Skeletal muscle satellite cell (primary cell): ENCODE measurements around the gene RPL7A.
"Not testable (repeated sequence)": the region's sequence is repeated elsewhere in the genome, so short reads cannot be mapped to it uniquely, and the experiment has no call there.

Source experiments
- H3K27me3 ChIP-seq: 2 replicates; pipeline ENCODE4 v1.7.0; 2013; ENCODE audit warnings: low read length; ENCODE audit not compliant: control insufficient read depth, insufficient read depth
- H3K36me3 ChIP-seq: 2 replicates; pipeline ENCODE4 v1.7.0; 2013; ENCODE audit warnings: mild to moderate bottlenecking, control low read depth, low read length; ENCODE audit not compliant: insufficient read depth
- H3K4me1 ChIP-seq: 2 replicates; pipeline ENCODE4 v1.7.0; 2013; ENCODE audit warnings: low read length; ENCODE audit not compliant: control insufficient read depth, insufficient read depth
- H3K4me2 ChIP-seq: 2 replicates; pipeline ENCODE4 v1.7.0; 2013; ENCODE audit warnings: mild to moderate bottlenecking, low read length
- H3K4me3 ChIP-seq: 2 replicates; pipeline ENCODE4 v1.7.0; 2013; ENCODE audit warnings: low read length
- H3K9ac ChIP-seq: 2 replicates; pipeline ENCODE4 v1.7.0; 2013; ENCODE audit warnings: mild to moderate bottlenecking, low read depth, low read length, moderate library complexity
- H3K9me3 ChIP-seq: replicated peaks from 2 replicates; pipeline ENCODE4 v1.7.0; 2013; ENCODE audit warnings: mild to moderate bottlenecking, control low read depth, low read length

The RPL7A gene

DNA sequence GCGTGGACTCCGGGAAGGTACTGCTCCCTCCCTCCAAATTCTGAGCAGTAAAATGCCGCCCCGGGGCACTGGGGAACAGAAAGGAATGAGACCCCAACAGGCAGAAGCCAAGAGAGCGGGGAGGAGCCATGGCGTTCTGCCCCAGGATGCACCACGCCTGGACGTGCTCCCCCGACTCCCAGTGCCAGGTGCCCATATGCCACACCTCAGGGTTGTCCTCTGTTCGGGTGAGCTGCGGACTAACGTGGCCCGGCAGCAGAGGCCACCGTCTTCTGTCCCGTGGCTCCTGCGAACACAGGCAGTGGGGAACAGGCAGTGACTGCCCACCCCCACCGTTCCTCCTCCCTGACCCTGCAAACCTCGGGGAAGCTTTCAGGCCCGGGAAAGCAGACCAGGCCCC, 16.8 kb upstream of the RPL7A start:
- Histone ChIP-seq H3K9me3 (no peaks in the 10 kb centered on the region), H3K4me1 (peaks cover 8% of the 10 kb centered on the region), H3K4me2 (no peak overlapping the region), H3K27me3 (no peaks in the 10 kb centered on the region), H3K4me3 (no peak overlapping the region), H3K9ac (no peak overlapping the region), H3K36me3 (peaks cover 43% of the 10 kb centered on the region)

DNA sequence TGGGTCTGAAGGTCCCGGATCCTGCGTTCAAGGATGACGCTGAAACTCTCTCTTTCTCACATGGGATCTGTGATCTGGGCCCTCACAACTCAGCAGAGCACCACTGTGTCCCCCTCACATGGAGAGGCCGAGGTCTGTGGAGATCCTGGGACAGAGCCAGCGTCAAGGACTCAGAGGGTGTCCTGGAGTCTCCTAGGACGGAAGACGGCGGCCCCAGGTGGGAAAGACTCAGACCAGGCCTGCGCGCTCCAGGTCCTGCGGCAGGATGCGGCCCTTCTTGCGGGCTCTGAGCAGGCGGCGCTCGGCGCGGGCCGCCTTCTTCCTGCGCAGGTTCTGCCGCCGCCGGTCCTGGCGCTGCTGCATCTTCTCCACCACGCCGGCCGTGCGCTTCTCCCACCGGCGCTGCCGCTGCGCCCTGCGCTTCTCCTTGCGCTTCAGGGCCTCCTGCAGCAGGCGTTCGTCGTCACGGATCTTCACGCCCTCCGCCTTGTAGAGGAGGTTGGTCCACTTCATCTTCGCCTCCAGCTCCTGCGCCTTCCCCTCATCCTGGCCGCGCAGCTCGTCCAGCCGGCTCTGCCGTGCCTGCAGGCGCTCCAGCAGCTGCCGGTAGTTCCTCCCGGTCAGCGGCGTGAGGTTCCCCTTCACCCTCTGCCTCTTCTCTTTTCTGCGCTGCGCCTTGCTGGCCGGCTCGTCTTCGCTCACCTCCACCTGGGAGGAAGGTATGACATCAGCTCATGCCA, 16.2 kb upstream of the RPL7A start:
- Histone ChIP-seq H3K4me1 (peaks cover 13% of the 10 kb centered on the region), H3K9ac (no peak overlapping the region), H3K4me2 (no peak overlapping the region), H3K4me3 (no peak overlapping the region), H3K9me3 (no peaks in the 10 kb centered on the region), H3K27me3 (no peaks in the 10 kb centered on the region), H3K36me3 (peaks cover 43% of the 10 kb centered on the region)

DNA sequence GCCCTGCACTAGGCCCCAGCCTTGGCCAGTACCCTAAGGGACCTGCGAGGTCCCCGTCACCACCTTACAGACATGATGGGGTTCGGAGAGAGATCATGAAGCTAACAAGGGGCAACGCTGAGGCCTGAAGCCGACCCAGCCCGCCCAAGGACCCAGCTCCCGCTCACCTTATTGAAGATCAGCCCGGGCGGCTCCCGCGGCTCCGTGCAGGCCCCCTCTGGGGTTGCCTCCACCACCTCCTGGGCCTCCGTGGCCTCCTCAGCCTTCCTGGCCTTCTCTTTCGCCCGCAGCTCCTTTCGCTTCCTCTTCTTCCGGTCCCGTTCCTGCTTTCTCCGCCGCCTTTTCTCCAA, 15.7 kb upstream of the RPL7A start:
- H3K4me3 ChIP-seq: no peak overlapping the region
- peaks cover 13% of the 10 kb centered on the region for H3K4me1 ChIP-seq
- no peaks in the 10 kb centered on the region for H3K9me3 ChIP-seq
- H3K27me3 ChIP-seq: no peaks in the 10 kb centered on the region
- no peak overlapping the region for H3K9ac ChIP-seq
- H3K36me3 ChIP-seq: peaks cover 43% of the 10 kb centered on the region
- no peak overlapping the region for H3K4me2 ChIP-seq

DNA sequence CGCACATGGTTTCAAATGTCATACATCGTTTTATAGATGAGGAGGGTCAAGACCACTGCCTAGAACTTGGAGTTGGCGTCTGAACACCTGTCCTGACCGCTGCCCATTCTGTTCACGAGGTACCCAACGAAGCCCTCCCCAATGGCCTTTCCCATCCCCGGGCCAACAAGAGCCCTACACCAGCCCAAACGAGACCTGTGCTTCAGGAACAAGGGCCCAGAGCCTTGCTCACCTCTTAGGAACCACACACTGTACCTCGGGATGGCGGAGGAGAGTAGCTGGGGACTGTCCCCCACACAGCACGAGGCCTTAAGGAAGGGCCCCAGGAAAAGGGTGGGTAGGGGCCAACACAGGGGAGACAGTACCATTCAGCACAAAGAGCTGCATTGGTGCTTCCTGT, 15.0 kb upstream of the RPL7A start:
- no peak overlapping the region for H3K9ac ChIP-seq
- H3K27me3 ChIP-seq: no peaks in the 10 kb centered on the region
- no peak overlapping the region for H3K4me3 ChIP-seq
- H3K9me3 ChIP-seq: no peaks in the 10 kb centered on the region
- H3K4me1 ChIP-seq: peaks cover 13% of the 10 kb centered on the region
- H3K36me3 ChIP-seq: peaks cover 43% of the 10 kb centered on the region
- H3K4me2 ChIP-seq: no peak overlapping the region

DNA sequence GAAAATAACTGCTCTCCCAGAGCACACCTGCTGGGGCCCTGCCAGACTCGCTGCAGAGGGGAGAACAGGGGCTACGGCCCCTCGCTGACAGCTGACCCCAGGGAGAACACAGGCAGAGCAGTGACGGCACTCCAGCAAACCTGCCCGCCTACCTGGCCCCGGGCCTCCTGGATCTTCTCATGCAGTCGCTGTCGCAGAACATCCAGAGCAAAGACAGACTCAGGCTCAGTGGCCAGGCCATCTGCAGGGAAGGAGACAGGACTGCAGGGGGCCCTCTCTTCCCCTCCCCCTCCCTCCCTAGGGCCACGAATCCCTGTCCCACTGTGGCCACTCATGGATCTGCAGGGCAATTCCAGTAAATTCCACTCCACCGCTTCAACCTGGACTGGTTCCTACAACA, 14.5 kb upstream of the RPL7A start:
- Histone ChIP-seq H3K4me3 (no peak overlapping the region), H3K36me3 (peaks cover 43% of the 10 kb centered on the region), H3K27me3 (no peaks in the 10 kb centered on the region), H3K4me1 (peaks cover 13% of the 10 kb centered on the region), H3K9ac (no peak overlapping the region), H3K9me3 (no peaks in the 10 kb centered on the region), H3K4me2 (no peak overlapping the region)

DNA sequence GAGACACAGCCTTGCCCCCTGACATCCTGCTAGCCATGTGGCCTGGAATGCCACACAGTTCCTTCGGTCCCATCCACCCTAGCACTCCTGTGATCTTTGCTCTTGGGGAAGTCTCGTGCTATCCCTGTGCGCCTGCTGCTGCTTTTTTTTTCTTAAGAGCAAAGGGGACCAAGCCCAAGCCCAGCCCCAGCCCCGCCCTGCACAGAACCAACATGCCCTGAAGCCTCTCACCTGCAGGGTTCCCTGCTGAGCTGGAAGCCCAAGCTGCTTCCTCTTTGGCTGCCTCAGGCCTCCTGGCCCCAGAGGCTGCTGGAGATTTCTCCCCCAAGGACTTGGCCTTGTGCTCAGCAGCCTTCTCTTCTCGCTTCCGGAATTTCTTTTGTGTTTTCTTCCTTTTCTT, 13.9 kb upstream of the RPL7A start:
- H3K4me2 ChIP-seq: peak overlapping the region; percentile 97
- H3K4me1 ChIP-seq: peaks cover 13% of the 10 kb centered on the region
- no peaks in the 10 kb centered on the region for H3K27me3 ChIP-seq
- peaks cover 46% of the 10 kb centered on the region for H3K36me3 ChIP-seq
- H3K9me3 ChIP-seq: no peaks in the 10 kb centered on the region
- H3K9ac ChIP-seq: no peak overlapping the region
- no peak overlapping the region for H3K4me3 ChIP-seq

DNA sequence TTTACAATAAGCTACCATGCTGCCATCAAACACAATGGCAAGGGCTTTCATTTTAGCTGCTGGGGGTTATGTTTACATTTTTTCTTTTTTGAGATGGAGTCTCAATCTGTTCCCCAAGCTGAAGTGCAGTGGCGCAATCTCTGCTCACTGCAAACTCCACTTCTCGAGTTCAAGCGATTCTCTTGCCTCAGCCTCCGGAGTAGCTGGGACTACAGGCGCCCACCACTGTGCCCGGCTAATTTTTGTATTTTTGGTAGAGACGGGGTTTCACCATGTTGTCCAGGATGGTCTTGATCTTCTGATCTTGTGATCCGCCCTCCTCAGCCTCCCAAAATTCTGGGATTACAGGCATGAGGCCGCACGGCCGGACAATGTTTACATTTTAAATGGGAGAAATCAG, 13.1 kb upstream of the RPL7A start:
- Histone ChIP-seq H3K4me1 (peaks cover 13% of the 10 kb centered on the region), H3K4me3 (peak overlapping the region; percentile 84), H3K4me2 (peak overlapping the region; percentile 97), H3K9ac (peak overlapping the region; percentile 86), H3K36me3 (peaks cover 49% of the 10 kb centered on the region)
- H3K27me3 ChIP-seq, H3K9me3 ChIP-seq: not testable (repeated sequence)

DNA sequence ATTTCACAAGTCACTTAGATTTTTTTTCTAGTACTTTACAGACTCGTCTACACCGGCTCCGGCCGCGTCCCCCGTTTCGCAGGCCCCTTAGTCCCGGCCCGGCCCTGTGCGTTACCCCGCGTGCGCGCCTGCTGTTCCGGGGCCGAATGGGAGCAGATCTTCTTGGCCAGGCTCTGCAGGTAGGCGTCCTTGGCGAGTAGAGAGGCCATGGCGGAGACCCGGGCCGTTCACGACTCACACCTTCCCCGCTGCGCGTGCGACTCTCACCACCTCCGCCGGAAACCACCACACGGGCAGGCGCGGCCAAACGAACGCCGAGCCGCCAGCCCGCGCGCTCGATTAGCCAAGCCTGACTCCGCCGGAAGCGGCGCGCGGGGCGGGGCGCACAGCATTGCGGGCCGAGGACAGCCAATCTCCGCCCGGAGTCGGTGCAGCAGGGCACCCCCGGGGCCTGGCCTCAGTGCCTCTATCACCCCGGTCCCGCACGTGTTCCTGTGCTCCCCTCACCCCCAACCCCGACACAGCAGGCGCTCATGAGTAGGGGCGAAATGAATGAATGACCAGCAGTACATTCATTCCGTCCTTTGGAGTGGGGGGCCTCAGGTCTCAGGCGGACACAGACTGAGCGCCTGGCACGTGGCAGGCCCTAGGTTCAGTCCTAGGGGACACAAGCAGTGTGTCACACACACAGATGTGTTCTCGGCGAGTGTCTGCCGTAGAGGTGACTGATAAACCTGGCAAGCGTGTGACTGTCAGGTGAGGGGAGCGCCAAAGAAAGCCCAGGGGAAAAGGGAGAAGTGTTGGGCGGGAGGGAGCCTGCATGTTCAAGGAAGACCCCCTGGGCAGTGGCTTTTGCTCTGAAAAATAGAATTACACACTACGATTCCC, 11.8 kb upstream of the RPL7A start, which contains the start of gene SURF6:
TSS of gene SURF6 (minus strand) at position 265 of the 888 bp plus-strand sequence. CDS start at position 209, 56 bp downstream.
- Histone ChIP-seq H3K4me2 (peak within 1 kb of the TSS; percentile 97), H3K9me3 (no peaks in the 10 kb centered on the region), H3K4me1 (peaks cover 13% of the 10 kb centered on the region), H3K9ac (peak within 1 kb of the TSS; percentile 86), H3K36me3 (peaks cover 52% of the 10 kb centered on the region), H3K27me3 (no peaks in the 10 kb centered on the region), H3K4me3 (peak within 1 kb of the TSS; percentile 84)

DNA sequence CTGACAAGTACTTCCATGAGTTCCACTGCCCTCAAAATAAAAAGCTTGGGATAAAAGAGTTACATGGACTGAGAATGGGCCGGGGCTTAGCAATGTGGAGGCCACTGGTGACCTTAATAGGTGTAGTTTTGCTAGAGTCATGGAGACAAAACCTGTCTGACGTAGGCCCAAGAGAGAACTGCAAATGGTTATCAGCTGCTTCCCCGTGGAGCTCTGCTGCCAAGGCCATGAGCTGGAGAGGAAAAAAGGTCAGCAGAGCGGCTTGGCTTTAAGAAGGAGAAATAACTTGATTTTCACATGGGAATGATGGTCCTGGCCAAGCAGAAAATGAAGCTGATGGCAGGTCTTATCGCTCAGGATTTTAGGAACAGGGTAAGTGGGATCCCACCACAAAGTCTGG, 8.4 kb upstream of the RPL7A start:
- Histone ChIP-seq H3K27me3 (no peaks in the 10 kb centered on the region), H3K4me3 (no peak overlapping the region), H3K4me1 (peaks cover 10% of the 10 kb centered on the region), H3K36me3 (peaks cover 50% of the 10 kb centered on the region), H3K4me2 (no peak overlapping the region), H3K9me3 (no peaks in the 10 kb centered on the region), H3K9ac (no peak overlapping the region)

DNA sequence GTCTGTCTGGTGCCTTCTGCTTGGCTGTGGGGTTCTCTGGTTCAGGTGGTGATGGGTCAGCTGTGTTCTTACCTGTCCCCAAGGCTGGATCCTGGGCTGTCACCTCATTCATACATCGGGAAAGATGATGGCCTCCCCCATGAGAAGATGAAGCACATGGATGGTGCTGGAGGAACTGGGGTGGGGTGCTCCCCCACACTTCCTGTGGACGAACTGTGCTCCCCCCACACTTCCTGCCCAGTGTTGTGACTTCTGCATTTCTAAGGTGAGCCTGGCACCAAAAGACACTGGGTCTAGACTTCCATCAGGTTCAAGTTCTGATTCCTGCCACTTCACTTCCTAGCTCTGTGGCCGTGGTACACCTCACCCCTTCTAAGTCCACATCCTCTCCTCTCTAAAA, 7.8 kb upstream of the RPL7A start:
- no peaks in the 10 kb centered on the region for H3K9me3 ChIP-seq
- peaks cover 6% of the 10 kb centered on the region for H3K4me1 ChIP-seq
- no peak overlapping the region for H3K9ac ChIP-seq
- no peak overlapping the region for H3K4me2 ChIP-seq
- H3K36me3 ChIP-seq: peaks cover 56% of the 10 kb centered on the region
- no peak overlapping the region for H3K4me3 ChIP-seq
- no peaks in the 10 kb centered on the region for H3K27me3 ChIP-seq

DNA sequence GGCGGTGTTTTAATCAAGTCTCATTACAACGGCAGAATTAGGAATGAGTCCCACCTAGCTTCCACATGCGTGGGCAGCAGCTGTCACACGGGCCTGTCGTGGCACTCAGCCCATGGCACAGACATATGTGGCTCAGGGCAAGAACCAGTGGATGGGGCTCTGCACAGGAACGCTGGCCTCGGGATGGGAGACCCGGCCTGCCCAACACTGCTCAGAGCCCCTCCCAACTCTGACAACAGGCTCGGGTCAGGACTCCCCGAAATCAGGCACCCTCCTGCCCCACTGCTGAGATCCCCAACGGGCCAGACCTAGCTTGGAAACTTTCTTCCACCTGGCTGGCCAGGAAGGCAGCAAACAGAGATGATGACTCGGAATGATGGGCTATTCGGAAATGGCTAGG, 7.1 kb upstream of the RPL7A start:
- Histone ChIP-seq H3K4me2 (no peak overlapping the region), H3K4me3 (no peak overlapping the region), H3K36me3 (peaks cover 62% of the 10 kb centered on the region)

More for the DNA sequence above, 7.1 kb upstream of the RPL7A start:
- H3K27me3 ChIP-seq: no peaks in the 10 kb centered on the region
- no peaks in the 10 kb centered on the region for H3K9me3 ChIP-seq
- peaks cover 6% of the 10 kb centered on the region for H3K4me1 ChIP-seq
- H3K9ac ChIP-seq: no peak overlapping the region
